HepG2 (cell line): ENCODE results near the gene GRIK4. TPM values are rescaled to one million over a fixed set of nuclear protein-coding genes. Genes with fewer than 3 reads are reported as not detected.

Experiments used
- ATAC-seq: fragments of 200-7000 bp; cut with Tn5 transposase; 3 replicates; pipeline ENCODE4 v1.9.1; 2020; ENCODE audit warnings: mild to moderate bottlenecking, moderate library complexity
- BruUV-seq: library from RNA; stranded (reverse); fragments of 400-500 nt; replicated peaks from 2 replicates; lab custom pipeline; 2021; lab: Mats Ljungman, UMichigan
- CTCF ChIA-PET: fragments of 300-600 bp; formaldehyde crosslinking; extraction: SDS; loops from one replicate; lab custom pipeline; 2021; ENCODE audit warnings: low total read pairs, inconsistent platforms, low intra/inter-chr PET ratio; lab: Yijun Ruan, JAX
- POLR2A ChIA-PET: fragments of 350-600 bp; sonication (Branson Sonifier 250); formaldehyde crosslinking; loops from one replicate; lab custom pipeline; 2020; ENCODE audit warnings: antibody characterized with exemption, inconsistent platforms; lab: Yijun Ruan, JAX
- DNase-seq: peaks from one replicate; pipeline ENCODE4 v3.0.0-alpha.2; 2015; ENCODE audit warnings: low spot score
- FAIRE-seq: peaks from 3 replicates; lab custom pipeline; 2011; peaks lifted over from hg19 to GRCh38; lab: Jason Lieb, UNC
- H2AFZ ChIP-seq: one replicate; pipeline ENCODE4 v1.6.1; 2011; ENCODE audit warnings: low read length, inconsistent platforms
- H3K27ac ChIP-seq: fragments of 300-600 bp; 3 replicates; pipeline ENCODE4 v1.8.0; 2011; ENCODE audit warnings: mixed run types, mild to moderate bottlenecking, mixed read lengths, low read length, inconsistent platforms; ENCODE audit not compliant: insufficient read depth; ENCODE audit errors: extremely low read length
- H3K27me3 ChIP-seq, 2 experiments: fragments of 200-600 bp in 1 of 2; 2 replicates in 1 of 2; 3 replicates in 1 of 2; pipeline versions ENCODE4 v1.6.0 to v1.8.0; 2011; ENCODE audit warnings: low read length in 2 of 2, mild to moderate bottlenecking in 2 of 2, moderate library complexity in 2 of 2, inconsistent platforms in 1 of 2; ENCODE audit not compliant: insufficient read depth in 2 of 2, control insufficient read depth in 1 of 2
- H3K36me3 ChIP-seq, 2 experiments: fragments of 200-600 bp in 1 of 2; replicated peaks in 1 of 2; 2 replicates in 1 of 2; 3 replicates in 1 of 2; pipeline versions ENCODE4 v1.5.1 to v1.8.0; 2011; ENCODE audit warnings: low read length in 2 of 2, inconsistent platforms in 1 of 2; ENCODE audit not compliant: insufficient read depth in 2 of 2, control insufficient read depth in 1 of 2
- H3K4me1 ChIP-seq: 2 replicates; pipeline ENCODE4 v1.5.1; 2012; ENCODE audit warnings: low read length, inconsistent platforms; ENCODE audit not compliant: insufficient read depth
- H3K4me2 ChIP-seq: 2 replicates; pipeline ENCODE4 v1.6.0; 2011; ENCODE audit warnings: low read depth, low read length, inconsistent platforms
- H3K4me3 ChIP-seq, 3 experiments: fragments of 200-600 bp in 1 of 3; sonication (generic), shearing (Covaris generic) in 1 of 3; replicated peaks in 1 of 3; 2 replicates each; pipeline ENCODE4 v1.5.1; 2011 to 2016; ENCODE audit warnings: low read length in 3 of 3, inconsistent platforms in 2 of 3, low read depth in 2 of 3, mild to moderate bottlenecking in 2 of 3, control low read depth in 1 of 3, mixed read lengths in 1 of 3; ENCODE audit not compliant: insufficient read depth in 1 of 3
- H3K79me2 ChIP-seq: one replicate; pipeline ENCODE4 v1.6.1; 2011; ENCODE audit warnings: low read length, inconsistent platforms; ENCODE audit not compliant: insufficient read depth
- H3K9ac ChIP-seq: 2 replicates; pipeline ENCODE4 v1.6.0; 2011; ENCODE audit warnings: mild to moderate bottlenecking, low read depth, low read length, inconsistent platforms; ENCODE audit not compliant: insufficient read depth
- H3K9me3 ChIP-seq: 2 replicates; pipeline ENCODE4 v1.5.1; 2012; ENCODE audit warnings: mild to moderate bottlenecking, low read length
- H4K20me1 ChIP-seq: 2 replicates; pipeline ENCODE4 v1.6.0; 2011; ENCODE audit warnings: inconsistent platforms, mild to moderate bottlenecking, low read length, moderate library complexity; ENCODE audit not compliant: insufficient read depth
- BCL6 ChIP-seq: IDR thresholded peaks from 2 replicates; pipeline ENCODE4 v1.6.1; 2016; ENCODE audit warnings: missing genetic modification reagents, missing compliant biosample characterization
- BHLHE40 ChIP-seq: IDR thresholded peaks from 2 replicates; pipeline ENCODE4 v1.6.1; 2011; ENCODE audit warnings: low read length, improper control_type of control experiment
- FOXA3 ChIP-seq: IDR thresholded peaks from 2 replicates; pipeline ENCODE4 v1.6.1; 2016; ENCODE audit warnings: missing genetic modification reagents, missing compliant biosample characterization
- GATAD2A ChIP-seq: IDR thresholded peaks from 2 replicates; pipeline ENCODE4 v1.6.1; 2016
- HHEX ChIP-seq: IDR thresholded peaks from 2 replicates; pipeline ENCODE4 v1.6.1; 2016; ENCODE audit warnings: control low read depth
- JDP2 ChIP-seq: sonication (generic); formaldehyde crosslinking; IDR thresholded peaks from 2 replicates; pipeline ENCODE4 v1.8.1; 2022; ENCODE audit warnings: missing genetic modification reagents, borderline replicate concordance
- JUNB ChIP-seq: sonication (generic); formaldehyde crosslinking; IDR thresholded peaks from 2 replicates; pipeline ENCODE4 v1.8.0; 2022; ENCODE audit warnings: missing genetic modification reagents, mild to moderate bottlenecking, borderline replicate concordance
- NCOA5 ChIP-seq: sonication (generic); formaldehyde crosslinking; IDR thresholded peaks from 2 replicates; pipeline ENCODE4 v1.4.0; 2020; ENCODE audit warnings: missing genetic modification reagents
- PATZ1 ChIP-seq: sonication (generic); formaldehyde crosslinking; IDR thresholded peaks from 2 replicates; pipeline ENCODE4 v1.4.0; 2020; ENCODE audit warnings: missing genetic modification reagents
- REPIN1 ChIP-seq: sonication (generic); formaldehyde crosslinking; IDR thresholded peaks from 2 replicates; pipeline ENCODE4 v1.8.0; 2022; ENCODE audit warnings: missing genetic modification reagents, low read depth, mild to moderate bottlenecking, borderline replicate concordance
- SOX13 ChIP-seq, 3 experiments: fragments of 450-650 bp in 1 of 3; sonication (generic) in 1 of 3; formaldehyde crosslinking in 1 of 3; IDR thresholded peaks in 2 of 3; conservative IDR thresholded peaks in 1 of 3; 2 replicates each; pipeline versions ENCODE4 v1.5.0 to v1.6.1; 2016 to 2020; ENCODE audit warnings: antibody characterized with exemption in 1 of 3, mild to moderate bottlenecking in 1 of 3, missing compliant biosample characterization in 1 of 3, missing genetic modification reagents in 1 of 3, moderate library complexity in 1 of 3
- ZC3H13 ChIP-seq: sonication (generic); formaldehyde crosslinking; IDR thresholded peaks from 2 replicates; pipeline ENCODE4 v1.8.1; 2023; ENCODE audit warnings: mild to moderate bottlenecking, missing genetic modification reagents, moderate library complexity
- ZFP91 ChIP-seq: sonication (generic); formaldehyde crosslinking; IDR thresholded peaks from 2 replicates; pipeline ENCODE4 v1.9.0; 2022; ENCODE audit warnings: missing genetic modification reagents, mild to moderate bottlenecking, borderline replicate concordance
- ZNF878 ChIP-seq: sonication (generic); formaldehyde crosslinking; IDR thresholded peaks from 2 replicates; pipeline ENCODE4 v1.8.1; 2023; ENCODE audit warnings: mild to moderate bottlenecking, missing genetic modification reagents, moderate library complexity
- ZXDC ChIP-seq: sonication (generic); formaldehyde crosslinking; IDR thresholded peaks from 2 replicates; pipeline ENCODE4 v1.5.0; 2020; ENCODE audit warnings: mild to moderate bottlenecking, missing genetic modification reagents
- WGBS: methylation state at CpG from one replicate; pipeline ENCODE4 v1.1.6; 2017; ENCODE audit warnings: low lambda C conversion rate; 5-methylcytosine and 5-hydroxymethylcytosine counted together
- in situ Hi-C: cut with HindIII; loops from 2 replicates; pipeline ENCODE4 v1.10.0; 2017; ENCODE audit warnings: low pct_unique_long_range_greater_than_20kb; ENCODE audit not compliant: extremely low pct_ligation_motif_present
- intact Hi-C: fragments of 100-400 bp; cut with micrococcal nuclease; formaldehyde crosslinking; loops from one replicate; pipeline ENCODE4 v1.10.0; 2022; ENCODE audit not compliant: unreplicated experiment
- polyA plus RNA-seq, 8 experiments: library from polyadenylated mRNA; depleted of rRNA in 3 of 8; stranded (reverse) in 7 of 8; unstranded in 1 of 8; fragments of >200 nt; fragmentation: Illumina TruSeq in 4 of 8; extraction: Trizol in 4 of 8; gene quantifications; 2 replicates each; pipeline versions ENCODE4 v1.2.1 to v1.2.3, GENCODE V29; 2011 to 2016; ENCODE audit warnings: low read depth in 4 of 8, missing spikeins in 1 of 8, mixed read lengths in 1 of 8; ENCODE audit not compliant: insufficient read depth in 1 of 8
- total RNA-seq, 5 experiments: library from RNA; depleted of rRNA; stranded (reverse); fragments of >200 nt; fragmentation: Illumina TruSeq; extraction: Trizol; gene quantifications; 2 replicates each; pipeline ENCODE4 v1.2.3, GENCODE V29; 2016; ENCODE audit warnings: low read depth in 1 of 5

The GRIK4 gene
- total and polyA plus RNA-seq, 2 of the 13 experiments (the other 11 are each of a cell fraction or from before 2014, with no cell fraction given) = 0.04 to 0.07 TPM

GRCh38 chr11:120516461-120517389 lies 5.2 kb downstream of the GRIK4 start:
- Histone ChIP-seq H3K9ac (no peak overlapping the region), H3K4me1 (peaks cover 16% of the 10 kb centered on the region), H3K4me3 (peak overlapping the region in 1 of 3 experiments; percentile 17; a peak in 1 of 6 replicates), H4K20me1 (no peaks in the 10 kb centered on the region), H2AFZ (no peak overlapping the region), H3K27ac (no peak overlapping the region), H3K79me2 (no peaks in the 10 kb centered on the region), H3K9me3 (no peaks in the 10 kb centered on the region), H3K27me3 (peaks cover 6 to 62% of the 10 kb centered on the region in 2 experiments), H3K36me3 (no peaks in the 10 kb centered on the region), H3K4me2 (peak overlapping the region; percentile 59)
- CTCF ChIA-PET = no interaction called here
- ATAC-seq (peak; percentile 46), DNase-seq (peak; percentile 45), FAIRE-seq (no peak)
- BruUV-seq = no TSS peak
- intact Hi-C loops = loop anchor here (10.0 kb wide), 2 partner anchors 288 to 408 kb away; no protein-coding TSS in a partner anchor
- in situ Hi-C loops = loop anchor here (10.0 kb wide), 1 partner anchor 288 kb away; no protein-coding TSS in a partner anchor
- WGBS = 49% methylated on average over 25 of the region's 39 CpGs
- POLR2A ChIA-PET = interaction anchor here (1.3 kb wide), 2 partner anchors 24 to 194 kb away, joined by 4 to 5 read pairs; no protein-coding TSS in a partner anchor
- TF ChIP-seq GATAD2A (peak; percentile 15; the same call in 1 of the 2 replicates), NCOA5 (CRISPR knock-in tag) (no peak), HHEX (CRISPR knock-in tag) (peak; percentile 52; the same call in 1 of the 2 replicates), REPIN1 (CRISPR knock-in tag) (0 out of 2 replicates have a peak, but pooled peaks have one; percentile 20), ZNF878 (CRISPR knock-in tag) (no peak), JUNB (CRISPR knock-in tag) (no peak), PATZ1 (CRISPR knock-in tag) (0 out of 2 replicates have a peak, but pooled peaks have one; percentile 16), FOXA3 (0 out of 2 replicates have a peak, but pooled peaks have one; percentile 36), ZC3H13 (no peak), BCL6 (CRISPR knock-in tag) (0 out of 2 replicates have a peak, but pooled peaks have one; percentile 33), JDP2 (CRISPR knock-in tag) (no peak), SOX13 (IDR thresholded peaks at IDR 0.05) (no peak), SOX13 (CRISPR knock-in tag; conservative IDR thresholded peaks at IDR 0.05 in 1 of 2, IDR thresholded peaks at IDR 0.05 in 1 of 2) (peak in 1 of 2 experiments; percentile 49; a peak in 1 of 4 replicates), BHLHE40 (0 out of 2 replicates have a peak, but pooled peaks have one; percentile 8), ZXDC (0 out of 2 replicates have a peak, but pooled peaks have one; percentile 36), ZFP91 (peak; percentile 21; the same call in 1 of the 2 replicates)
